Effector memory CD8-positive, alpha-beta T cell (primary cell): ENCODE results near the gene IKBKE.

Experiments
- ATAC-seq: fragments of 150-1000 bp; cut with Tn5 transposase; replicated peaks from 2 replicates; pipeline ENCODE4 v1.10.0; 2021; ENCODE audit warnings: mild to moderate bottlenecking, moderate library complexity
- DNase-seq, 3 experiments: peaks; one replicate each; pipeline ENCODE4 v3.0.0; 2021
- H3K27ac Mint-ChIP-seq, 2 donors: one replicate each; pipeline ENCODE4 v1.8.0; 2022; ENCODE audit warnings: mild to moderate bottlenecking in 2 of 2, mixed read lengths in 2 of 2, moderate library complexity in 2 of 2
- H3K27me3 Mint-ChIP-seq, 2 donors: one replicate each; pipeline ENCODE4 v1.8.0; 2022; ENCODE audit warnings: mixed read lengths in 2 of 2
- H3K36me3 Mint-ChIP-seq: one replicate; pipeline ENCODE4 v1.8.0; 2022; ENCODE audit warnings: mild to moderate bottlenecking, moderate library complexity, mixed read lengths; ENCODE audit not compliant: insufficient read depth
- H3K4me1 Mint-ChIP-seq, 2 donors: one replicate each; pipeline ENCODE4 v1.8.0; 2022; ENCODE audit warnings: low read depth in 2 of 2, mixed read lengths in 2 of 2
- H3K4me3 Mint-ChIP-seq, 2 donors: one replicate each; pipeline ENCODE4 v1.8.0; 2022; ENCODE audit warnings: mild to moderate bottlenecking in 2 of 2, mixed read lengths in 2 of 2, moderate library complexity in 2 of 2
- H3K9me3 Mint-ChIP-seq, 2 donors: one replicate each; pipeline ENCODE4 v1.8.0; 2022; ENCODE audit warnings: mixed read lengths in 2 of 2
- total RNA-seq, 9 experiments: gene quantifications; one replicate each; lab custom pipeline; 2026; lab: John Stamatoyannopoulos, UW

The IKBKE gene
- total RNA-seq: 18.1 to 124 (median 50.4) reads per million in 9 experiments

DNA sequence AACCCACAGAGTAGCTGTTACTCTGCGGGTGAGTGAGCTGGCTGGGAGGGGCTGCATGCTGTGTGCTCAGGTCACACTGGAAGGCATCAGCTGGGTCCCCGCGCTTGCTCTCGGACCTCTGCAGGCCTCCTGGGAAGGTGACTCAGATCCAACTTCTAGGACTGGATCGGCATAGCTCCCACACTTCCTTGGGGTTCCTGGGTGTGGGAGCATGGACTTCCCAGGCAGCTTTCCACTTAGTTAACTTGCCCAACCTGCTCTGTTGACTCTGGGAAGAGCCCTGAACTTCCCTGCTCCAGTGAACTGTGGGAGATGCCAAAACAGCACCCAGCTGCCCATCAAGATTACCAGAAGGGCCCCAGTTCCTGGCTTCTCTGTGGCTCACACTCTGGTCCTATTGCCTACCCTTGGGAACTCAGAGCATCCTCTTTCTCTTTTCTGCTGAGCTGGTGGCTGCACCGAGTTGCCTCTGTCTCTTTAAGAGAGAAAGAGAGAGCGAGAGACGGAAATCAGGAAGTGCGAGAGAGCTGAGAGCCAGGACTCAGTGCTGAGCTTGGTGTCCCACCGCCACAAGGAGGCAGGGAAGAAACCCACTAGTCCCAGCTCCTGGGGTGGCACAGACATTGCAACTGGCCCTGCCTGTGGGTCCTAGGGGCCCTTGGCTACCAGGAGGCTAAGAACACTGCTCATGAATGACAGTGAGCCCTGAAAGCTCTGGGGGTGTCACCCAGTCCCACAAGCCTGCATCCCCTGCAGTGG, at the start of gene IKBKE:
Gene IKBKE, plus strand, starts transcription at position 544 of the 759 bp plus-strand sequence. CDS start 2,752 bp downstream, outside the sequence.
- Mint-ChIP-seq H3K4me3 (peak within 1 kb of the TSS; percentile 86 to 91), H3K27ac (peak within 1 kb of the TSS; percentile 88 to 94), H3K27me3 (no peaks in the 10 kb centered on the region), H3K9me3 (no peaks in the 10 kb centered on the region), H3K36me3 (peaks cover 23% of the 10 kb centered on the region), H3K4me1 (peaks cover 59 to 73% of the 10 kb centered on the region in 2 donors)
- ATAC-seq: peak; percentile 70
- peak; percentile 32 to 39 (median 37) for DNase-seq

GRCh38 chr1:206421616-206422340, 48.5 kb upstream of the IKBKE start:
- peaks cover 0 to 4% of the 10 kb centered on the region in 2 donors for H3K4me1 Mint-ChIP-seq
- peaks cover 8% of the 10 kb centered on the region for H3K36me3 Mint-ChIP-seq

DNA sequence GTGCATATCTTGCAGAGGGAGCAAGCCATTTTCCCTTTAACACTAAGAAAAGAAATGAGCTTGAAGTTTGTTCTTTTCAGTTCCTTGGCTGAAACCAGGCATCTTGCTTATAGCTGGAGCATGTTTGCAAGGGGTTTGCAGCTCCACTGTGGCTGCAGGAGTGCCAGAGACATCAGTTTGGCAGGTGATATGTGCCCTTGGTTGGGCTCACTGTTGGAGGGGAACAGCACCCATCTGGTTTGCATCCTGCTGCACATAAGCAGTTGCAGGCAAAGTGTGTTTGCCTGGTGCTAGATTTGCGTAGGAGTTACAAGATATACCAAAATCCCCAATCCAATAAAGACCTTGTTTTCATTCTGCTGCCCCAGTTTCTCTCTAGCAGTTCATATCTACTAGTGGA, 47.8 kb upstream of the IKBKE start:
- no peak overlapping the region for H3K27ac Mint-ChIP-seq
- H3K9me3 Mint-ChIP-seq: no peaks in the 10 kb centered on the region
- peaks cover under 1% of the 10 kb centered on the region for H3K36me3 Mint-ChIP-seq
- H3K4me1 Mint-ChIP-seq: peaks cover 0 to 4% of the 10 kb centered on the region in 2 donors
- no peaks in the 10 kb centered on the region for H3K27me3 Mint-ChIP-seq
- H3K4me3 Mint-ChIP-seq: no peak overlapping the region
- ATAC-seq: no peak
- no peak for DNase-seq

More at GRCh38 chr1:206421616-206422340, 48.5 kb upstream of the IKBKE start:
- ATAC-seq (no peak), DNase-seq (no peak)
- Mint-ChIP-seq H3K9me3 (no peaks in the 10 kb centered on the region), H3K4me3 (no peak overlapping the region), H3K27me3 (no peaks in the 10 kb centered on the region), H3K27ac (no peak overlapping the region)

DNA sequence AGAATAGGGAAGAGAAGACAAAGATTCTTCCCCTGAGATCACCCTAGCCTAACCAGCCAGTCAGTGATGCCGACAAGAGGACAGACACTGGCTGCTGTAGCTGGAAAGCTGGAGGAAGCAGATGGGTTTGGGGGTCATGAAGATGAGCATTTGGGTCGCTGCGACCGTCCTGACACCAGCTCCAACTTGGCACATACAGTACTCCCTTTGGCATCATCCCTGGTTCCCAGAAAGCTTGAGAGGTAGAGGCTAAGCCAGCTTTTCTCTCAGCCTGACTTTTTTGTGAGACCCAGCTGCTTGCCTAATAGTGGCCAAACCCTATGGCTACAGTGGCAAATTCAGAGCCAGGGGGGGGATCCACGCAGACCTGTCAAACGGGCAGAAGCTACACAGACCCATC, 43.0 kb upstream of the IKBKE start:
- ATAC-seq: no peak
- no peak overlapping the region for H3K4me3 Mint-ChIP-seq
- no peaks in the 10 kb centered on the region for H3K27me3 Mint-ChIP-seq
- H3K36me3 Mint-ChIP-seq: peaks cover 4% of the 10 kb centered on the region
- no peak overlapping the region for H3K27ac Mint-ChIP-seq
- no peak for DNase-seq
- no peaks in the 10 kb centered on the region for H3K9me3 Mint-ChIP-seq
- peaks cover 0 to 5% of the 10 kb centered on the region in 2 donors for H3K4me1 Mint-ChIP-seq

DNA sequence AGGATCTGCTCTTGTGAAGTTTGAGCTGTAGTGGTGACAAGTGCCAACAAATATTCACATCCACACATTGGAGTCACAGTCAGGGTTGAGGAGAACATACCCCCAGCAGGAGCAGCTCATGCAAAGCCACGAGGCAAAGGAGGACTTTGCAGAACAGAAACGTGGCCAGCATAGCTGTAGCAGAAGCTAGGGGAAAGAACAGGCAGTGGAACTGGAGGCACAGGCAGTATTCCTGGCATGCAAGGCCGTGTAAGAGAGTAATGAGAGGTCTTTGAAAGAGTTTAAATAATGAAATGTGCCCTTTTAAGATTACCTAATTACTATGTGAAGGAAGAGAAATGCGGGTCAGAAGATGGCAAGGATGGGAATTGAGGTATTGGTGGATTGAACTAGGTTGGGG, 40.9 kb upstream of the IKBKE start:
- DNase-seq (no peak), ATAC-seq (no peak)
- H3K9me3 Mint-ChIP-seq: no peaks in the 10 kb centered on the region
- H3K4me1 Mint-ChIP-seq: peaks cover 0 to 5% of the 10 kb centered on the region in 2 donors
- peak overlapping the region in 1 of 2 donors; percentile 13 for H3K27ac Mint-ChIP-seq
- no peaks in the 10 kb centered on the region for H3K27me3 Mint-ChIP-seq
- no peak overlapping the region for H3K4me3 Mint-ChIP-seq
- peaks cover 4% of the 10 kb centered on the region for H3K36me3 Mint-ChIP-seq

DNA sequence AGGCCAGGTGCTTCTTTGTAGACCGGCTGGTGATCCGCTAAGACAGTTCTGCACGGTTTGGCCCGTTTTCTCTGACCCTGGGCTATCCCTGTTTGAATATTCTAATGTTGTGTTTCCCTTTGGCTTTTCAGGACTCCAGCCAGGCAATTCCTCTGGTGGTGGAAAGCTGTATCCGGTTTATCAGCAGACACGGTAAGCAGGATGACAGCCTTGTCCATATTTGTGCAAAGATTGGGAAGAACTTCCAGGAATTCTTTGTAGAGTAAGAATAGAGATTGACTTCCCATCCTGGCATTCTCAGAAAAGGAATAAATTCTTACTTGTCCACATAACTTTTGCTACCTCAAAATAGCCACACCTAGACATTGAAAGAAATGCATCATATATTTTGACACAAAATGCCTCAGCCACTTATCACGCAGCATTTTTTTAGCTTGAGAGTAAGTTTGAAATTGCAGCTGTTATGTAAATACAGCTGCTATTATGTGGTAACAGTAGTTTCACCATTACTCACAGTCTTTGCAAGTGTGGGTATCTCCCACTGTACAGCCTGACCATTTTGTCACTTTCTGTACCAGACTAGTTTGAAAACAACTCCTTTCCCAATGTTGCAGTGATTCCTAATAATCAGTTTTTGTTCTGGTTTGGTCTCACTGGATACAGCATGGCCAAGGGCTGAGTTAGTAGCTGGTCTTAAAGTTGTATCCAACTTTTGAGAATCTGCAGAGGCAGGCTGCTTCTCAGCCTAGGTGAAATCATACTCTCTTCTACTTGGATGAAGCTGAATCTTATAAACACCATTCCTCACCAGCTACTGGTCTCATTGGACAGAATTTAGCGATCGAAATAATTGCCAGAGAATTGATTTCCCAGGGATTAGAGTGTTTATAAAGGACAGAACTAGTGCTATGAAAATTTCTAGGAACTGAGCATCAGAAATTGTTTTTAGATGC, 40.0 kb upstream of the IKBKE start:
- DNase-seq: no peak
- Mint-ChIP-seq H3K36me3 (peaks cover 4% of the 10 kb centered on the region), H3K9me3 (no peaks in the 10 kb centered on the region), H3K4me1 (peaks cover 0 to 5% of the 10 kb centered on the region in 2 donors), H3K27ac (peak overlapping the region in 1 of 2 donors; percentile 13), H3K27me3 (no peaks in the 10 kb centered on the region), H3K4me3 (no peak overlapping the region)
- ATAC-seq: no peak

GRCh38 chr1:206435445-206435844, 34.8 kb upstream of the IKBKE start:
- Mint-ChIP-seq H3K27ac (no peak overlapping the region), H3K4me1 (no peaks in the 10 kb centered on the region), H3K4me3 (no peak overlapping the region), H3K9me3 (no peaks in the 10 kb centered on the region), H3K36me3 (peaks cover 8% of the 10 kb centered on the region), H3K27me3 (no peaks in the 10 kb centered on the region)
- ATAC-seq (no peak), DNase-seq (no peak)

GRCh38 chr1:206438554-206438953, 31.7 kb upstream of the IKBKE start:
- H3K4me1 Mint-ChIP-seq: no peaks in the 10 kb centered on the region
- no peaks in the 10 kb centered on the region for H3K27me3 Mint-ChIP-seq
- H3K36me3 Mint-ChIP-seq: peaks cover 4% of the 10 kb centered on the region
- DNase-seq: no peak
- ATAC-seq: no peak
- no peaks in the 10 kb centered on the region for H3K9me3 Mint-ChIP-seq
- no peak overlapping the region for H3K27ac Mint-ChIP-seq
- no peak overlapping the region for H3K4me3 Mint-ChIP-seq

DNA sequence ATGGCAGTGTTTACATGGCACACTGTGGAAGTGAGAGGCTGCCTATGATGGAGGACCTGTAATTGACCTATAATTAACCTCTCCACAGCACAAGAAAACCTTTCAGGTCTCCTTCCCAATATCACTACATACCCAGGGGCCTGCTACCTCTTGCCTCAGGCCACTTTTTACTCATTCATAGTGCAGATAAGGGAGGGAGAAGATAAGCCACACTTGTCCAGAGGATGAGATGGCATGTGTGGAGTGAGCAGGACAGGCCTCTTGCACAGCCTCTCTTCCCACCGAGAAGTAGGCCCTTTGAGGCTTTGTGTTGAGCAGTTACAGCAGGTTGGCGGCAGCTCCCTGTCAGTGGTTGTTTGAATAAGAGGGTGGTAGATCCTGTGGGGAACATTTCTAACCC, 31.1 kb upstream of the IKBKE start:
- H3K27ac Mint-ChIP-seq: no peak overlapping the region
- H3K4me3 Mint-ChIP-seq: no peak overlapping the region
- H3K36me3 Mint-ChIP-seq: peaks cover 4% of the 10 kb centered on the region
- no peaks in the 10 kb centered on the region for H3K9me3 Mint-ChIP-seq
- H3K27me3 Mint-ChIP-seq: no peaks in the 10 kb centered on the region
- DNase-seq: no peak
- no peak for ATAC-seq
- no peaks in the 10 kb centered on the region for H3K4me1 Mint-ChIP-seq

GRCh38 chr1:206441336-206441967, 28.8 kb upstream of the IKBKE start:
- H3K9me3 Mint-ChIP-seq: no peaks in the 10 kb centered on the region
- H3K36me3 Mint-ChIP-seq: peaks cover 4% of the 10 kb centered on the region
- no peak overlapping the region for H3K27ac Mint-ChIP-seq

GRCh38 chr1:206442101-206442500, 28.2 kb upstream of the IKBKE start:
- Mint-ChIP-seq H3K36me3 (peaks cover 4% of the 10 kb centered on the region), H3K27me3 (no peaks in the 10 kb centered on the region), H3K9me3 (no peaks in the 10 kb centered on the region), H3K4me3 (no peak overlapping the region), H3K4me1 (no peaks in the 10 kb centered on the region), H3K27ac (peak overlapping the region in 1 of 2 donors; percentile 30)
- ATAC-seq (no peak), DNase-seq (no peak)

More at GRCh38 chr1:206441336-206441967, 28.8 kb upstream of the IKBKE start:
- DNase-seq: no peak
- H3K4me1 Mint-ChIP-seq: no peaks in the 10 kb centered on the region
- H3K27me3 Mint-ChIP-seq: no peaks in the 10 kb centered on the region
- no peak overlapping the region for H3K4me3 Mint-ChIP-seq
- no peak for ATAC-seq

DNA sequence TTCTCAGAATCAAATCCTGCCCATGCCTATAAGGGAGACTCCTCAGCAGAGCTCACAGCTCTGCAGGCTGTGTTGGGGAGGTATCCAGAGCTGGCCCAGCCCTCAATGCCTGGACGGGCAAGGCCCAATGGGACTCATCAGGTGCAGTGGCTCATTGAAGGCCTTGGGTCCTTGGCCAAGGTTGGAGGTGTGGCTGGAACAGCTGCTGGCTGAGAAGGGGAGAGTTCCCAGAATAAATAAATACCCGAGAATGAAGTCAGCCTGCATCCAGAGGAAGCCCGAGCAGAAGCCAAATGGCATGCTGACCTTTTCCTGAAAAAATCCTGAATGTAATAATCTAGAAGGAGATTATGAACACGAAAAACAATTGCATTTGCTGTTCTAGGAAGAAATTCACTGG, 25.2 kb upstream of the IKBKE start:
- Mint-ChIP-seq H3K9me3 (no peaks in the 10 kb centered on the region), H3K4me3 (no peak overlapping the region), H3K36me3 (peaks cover 12% of the 10 kb centered on the region), H3K27me3 (no peaks in the 10 kb centered on the region), H3K4me1 (no peaks in the 10 kb centered on the region), H3K27ac (peak overlapping the region; percentile 55 to 56)
- no peak for ATAC-seq
- no peak for DNase-seq
